Testis (tissue), 3 donors: ENCODE results near the gene ADSS1. TPM values are rescaled to one million over a fixed set of nuclear protein-coding genes. Genes with fewer than 3 reads are reported as not detected.

ENCODE experiments used
- DNase-seq: peaks from one replicate; pipeline ENCODE4 v3.0.0-alpha.2; 2019
- H3K27ac ChIP-seq, 2 donors: fragments of 200-600 bp; sonication (generic); one replicate each; pipeline ENCODE4 v1.5.1; 2019
- H3K27me3 ChIP-seq: fragments of 200-600 bp; sonication (generic); one replicate; pipeline ENCODE4 v1.5.1; 2019
- H3K36me3 ChIP-seq: fragments of 200-600 bp; sonication (generic); one replicate; pipeline ENCODE4 v1.5.1; 2017; ENCODE audit warnings: low read depth; ENCODE audit errors: missing control alignments
- H3K4me1 ChIP-seq: fragments of 200-600 bp; sonication (generic); one replicate; pipeline ENCODE4 v1.5.1; 2019
- H3K4me3 ChIP-seq, 2 donors: fragments of 200-600 bp; sonication (generic); one replicate each; pipeline ENCODE4 v1.5.1; 2017 to 2019
- H3K9me3 ChIP-seq: fragments of 200-600 bp; sonication (generic); one replicate; pipeline ENCODE4 v1.5.1; 2017
- CTCF ChIP-seq, 3 experiments: fragments of 450-650 bp in 2 of 3; fragments of 200-600 bp in 1 of 3; sonication (generic) in 1 of 3; IDR thresholded peaks; one replicate each; pipeline ENCODE4 v1.5.1; 2016 to 2019; ENCODE audit warnings: antibody characterized with exemption in 3 of 3, mild to moderate bottlenecking in 2 of 3, moderate library complexity in 1 of 3
- POLR2A ChIP-seq: fragments of 450-650 bp; IDR thresholded peaks from one replicate; pipeline ENCODE4 v1.6.1; 2017; ENCODE audit warnings: antibody characterized with exemption, mild to moderate bottlenecking, moderate library complexity
- WGBS, 2 donors: methylation state at CpG; one replicate each; pipeline ENCODE4 v1.1.5; 2018; 5-methylcytosine and 5-hydroxymethylcytosine counted together
- intact Hi-C: fragments of 100-400 bp; cut with DNase I; formaldehyde crosslinking; loops from one replicate; pipeline ENCODE4 v1.15.1; 2023; ENCODE audit warnings: low total_unique reads
- polyA plus RNA-seq: library from polyadenylated mRNA; stranded (reverse); fragments of 350-450 nt; fragmentation: Illumina TruSeq; extraction: RNeasy Lipid Tissue Mini Kit (QIAGEN cat#74804); gene quantifications from one replicate; pipeline ENCODE4 v1.2.3, GENCODE V29; 2014; ENCODE audit warnings: low read depth, low replicate concordance; ENCODE audit not compliant: insufficient read depth
- total RNA-seq, 2 donors: library from RNA; depleted of rRNA; stranded (reverse); fragments of >200 nt; gene quantifications; one replicate each; pipeline ENCODE4 v1.2.3, GENCODE V29; 2016

The ADSS1 gene
- total and polyA plus RNA-seq, 3 donors from 2014 or later, result 48.7 to 79.6 (median 79.4) TPM

- Histone ChIP-seq H3K9me3 (no peaks in the 10 kb centered on the region), H3K27me3 (no peaks in the 10 kb centered on the region), H3K4me3 (no peak overlapping the region), H3K27ac (no peak overlapping the region), H3K36me3 (no peaks in the 10 kb centered on the region), H3K4me1 (no peaks in the 10 kb centered on the region)
- TF ChIP-seq CTCF (IDR thresholded peaks at IDR 0.05), result no peak
- no peak for TF ChIP-seq POLR2A
- intact Hi-C loops, result no loop called here
- no peak for DNase-seq
- 91% methylated on average over 20 to 34 of the region's 34 CpGs for WGBS, 2 donors
Measured at GRCh38 chr14:104710071-104710735, 13.8 kb upstream of the ADSS1 start.

GRCh38 chr14:104712881-104713734, 10.9 kb upstream of the ADSS1 start:
- no peak for DNase-seq
- Histone ChIP-seq H3K27me3 (no peaks in the 10 kb centered on the region), H3K36me3 (no peaks in the 10 kb centered on the region), H3K27ac (no peak overlapping the region), H3K4me1 (no peaks in the 10 kb centered on the region), H3K9me3 (no peaks in the 10 kb centered on the region), H3K4me3 (no peak overlapping the region)
- WGBS, 2 donors, result 93 to 94% methylated on average over 23 to 40 of the region's 40 CpGs
- intact Hi-C loops, result no loop called here
- TF ChIP-seq POLR2A (no peak), CTCF (IDR thresholded peaks at IDR 0.05) (no peak)

DNA sequence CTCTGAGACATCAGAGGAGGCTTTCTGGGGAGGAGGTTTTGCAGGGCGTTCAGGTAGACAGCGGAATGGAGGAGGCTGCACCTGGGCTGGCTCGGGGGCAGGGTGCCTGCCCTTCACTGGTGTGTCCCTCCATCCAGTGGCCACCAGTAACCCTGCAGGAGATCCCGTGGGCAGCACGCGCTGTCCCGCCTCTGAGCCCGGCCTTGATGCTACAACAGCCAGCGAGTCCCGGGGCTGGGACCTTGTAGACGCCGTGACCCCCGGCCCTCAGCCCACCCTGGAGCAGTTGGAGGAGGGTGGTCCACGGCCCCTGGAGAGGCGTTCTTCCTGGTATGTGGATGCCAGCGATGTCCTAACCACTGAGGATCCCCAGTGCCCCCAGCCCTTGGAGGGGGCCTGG, 10.0 kb upstream of the ADSS1 start:
- Histone ChIP-seq H3K36me3 (no peaks in the 10 kb centered on the region), H3K27ac (no peak overlapping the region)
- WGBS, 2 donors, result 94% methylated on average over 8 of the region's 16 CpGs; no CpG with 5 or more reads in 1 of the 2 donors

DNA sequence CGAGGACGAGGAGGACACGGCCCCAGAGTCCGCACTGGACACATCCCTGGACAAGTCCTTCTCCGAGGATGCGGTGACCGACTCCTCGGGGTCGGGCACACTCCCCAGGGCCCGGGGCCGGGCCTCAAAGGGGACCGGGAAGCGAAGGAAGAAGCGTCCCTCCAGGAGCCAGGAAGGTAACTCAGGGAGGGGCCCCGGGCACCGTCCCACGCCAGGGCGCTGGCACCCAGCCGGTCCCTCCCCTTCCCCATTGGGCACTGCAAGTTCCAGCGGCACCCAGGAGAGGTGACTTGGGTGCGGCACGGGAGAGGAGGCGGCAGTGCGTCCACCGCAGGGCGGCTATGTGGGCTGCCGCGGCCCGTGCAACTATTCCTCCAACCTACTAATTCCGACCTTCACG, 9.3 kb upstream of the ADSS1 start:
- H3K4me1 ChIP-seq, result no peaks in the 10 kb centered on the region
- H3K36me3 ChIP-seq, result no peaks in the 10 kb centered on the region
- TF ChIP-seq CTCF (IDR thresholded peaks at IDR 0.05) (no peak), POLR2A (no peak)
- intact Hi-C loops, result no loop called here
- 95 to 96% methylated on average over 13 to 31 of the region's 31 CpGs for WGBS, 2 donors
- H3K27ac ChIP-seq, result no peak overlapping the region
- DNase-seq, result no peak
- no peaks in the 10 kb centered on the region for H3K9me3 ChIP-seq
- no peaks in the 10 kb centered on the region for H3K27me3 ChIP-seq
- no peak overlapping the region for H3K4me3 ChIP-seq

More for the DNA sequence above, 10.0 kb upstream of the ADSS1 start:
- Histone ChIP-seq H3K4me1 (no peaks in the 10 kb centered on the region), H3K4me3 (no peak overlapping the region), H3K27me3 (no peaks in the 10 kb centered on the region), H3K9me3 (no peaks in the 10 kb centered on the region)
- intact Hi-C loops, result no loop called here
- TF ChIP-seq POLR2A, result no peak
- no peak for TF ChIP-seq CTCF (IDR thresholded peaks at IDR 0.05)
- no peak for DNase-seq
